Measurements from ENCODE around the gene PTPRM.

PTPRM gene

GRCh38 chr18:7877609-7878008, 310.5 kb downstream of the PTPRM start:
- H3K4me1 ChIP-seq (ENCODE audit: low read length), result no peaks in the 10 kb centered on the region
- H3F3A ChIP-seq (ENCODE audit: insufficient read depth, low read length), result no peaks in the 10 kb centered on the region
- no peaks in the 10 kb centered on the region for H3K27me3 ChIP-seq (replicated peaks; ENCODE audit: insufficient read depth, low read length)
- H3K9me3 ChIP-seq (replicated peaks; ENCODE audit: insufficient read depth, low read length), result no peaks in the 10 kb centered on the region
- H3K79me2 ChIP-seq (ENCODE audit: low read length), result no peaks in the 10 kb centered on the region
- no peak overlapping the region for H3K4me3 ChIP-seq (ENCODE audit: low read length)
- no peak overlapping the region for H3K4me2 ChIP-seq (ENCODE audit: low read depth, low read length)
- H2AFZ ChIP-seq (ENCODE audit: low read length), result no peak overlapping the region
- TF ChIP-seq CTCF (IDR thresholded peaks at IDR 0.05; ENCODE audit: low read length) (no peak), EZH2 (optimal IDR thresholded peaks at IDR 0.05; ENCODE audit: low read depth, low read length) (no peak), EZH2phosphoT487 (IDR thresholded peaks at IDR 0.05; ENCODE audit: low read length) (no peak)
- DNase-seq, result no peak
- H3K9me2 ChIP-seq (replicated peaks; ENCODE audit: insufficient read depth, low read length), result no peaks in the 10 kb centered on the region
- H3K27ac ChIP-seq (ENCODE audit: low read length), result no peak overlapping the region
- no peak overlapping the region for H3K9ac ChIP-seq (ENCODE audit: low read length)
- no peaks in the 10 kb centered on the region for H3K36me3 ChIP-seq (replicated peaks; ENCODE audit: insufficient read depth, low read length)
- no peaks in the 10 kb centered on the region for H4K20me1 ChIP-seq (ENCODE audit: insufficient read depth, low read length)

GRCh38 chr18:7878265-7879211, 311.4 kb downstream of the PTPRM start:
- Histone ChIP-seq H3K4me1 (ENCODE audit: low read length) (no peaks in the 10 kb centered on the region), H3K4me3 (ENCODE audit: low read length) (no peak overlapping the region), H3K9me2 (replicated peaks; ENCODE audit: insufficient read depth, low read length) (no peaks in the 10 kb centered on the region), H3K9me3 (replicated peaks; ENCODE audit: insufficient read depth, low read length) (no peaks in the 10 kb centered on the region), H3K79me2 (ENCODE audit: low read length) (no peaks in the 10 kb centered on the region), H3K27ac (ENCODE audit: low read length) (no peak overlapping the region), H3K9ac (ENCODE audit: low read length) (no peak overlapping the region), H3K4me2 (ENCODE audit: low read depth, low read length) (no peak overlapping the region), H2AFZ (ENCODE audit: low read length) (no peak overlapping the region), H4K20me1 (ENCODE audit: insufficient read depth, low read length) (no peaks in the 10 kb centered on the region), H3K36me3 (replicated peaks; ENCODE audit: insufficient read depth, low read length) (no peaks in the 10 kb centered on the region), H3K27me3 (replicated peaks; ENCODE audit: insufficient read depth, low read length) (no peaks in the 10 kb centered on the region), H3F3A (ENCODE audit: insufficient read depth, low read length) (no peaks in the 10 kb centered on the region)
- TF ChIP-seq CTCF (IDR thresholded peaks at IDR 0.05; ENCODE audit: low read length) (no peak), EZH2phosphoT487 (IDR thresholded peaks at IDR 0.05; ENCODE audit: low read length) (no peak), EZH2 (optimal IDR thresholded peaks at IDR 0.05; ENCODE audit: low read depth, low read length) (no peak)
- DNase-seq, result no peak

GRCh38 chr18:7879717-7880116, 312.6 kb downstream of the PTPRM start:
- Histone ChIP-seq H3K27ac (ENCODE audit: low read length) (no peak overlapping the region), H3F3A (ENCODE audit: insufficient read depth, low read length) (no peaks in the 10 kb centered on the region), H4K20me1 (ENCODE audit: insufficient read depth, low read length) (no peaks in the 10 kb centered on the region), H3K9me3 (replicated peaks; ENCODE audit: insufficient read depth, low read length) (no peaks in the 10 kb centered on the region), H3K4me1 (ENCODE audit: low read length) (no peaks in the 10 kb centered on the region), H3K4me3 (ENCODE audit: low read length) (no peak overlapping the region), H2AFZ (ENCODE audit: low read length) (no peak overlapping the region), H3K4me2 (ENCODE audit: low read depth, low read length) (no peak overlapping the region), H3K27me3 (replicated peaks; ENCODE audit: insufficient read depth, low read length) (no peaks in the 10 kb centered on the region), H3K9me2 (replicated peaks; ENCODE audit: insufficient read depth, low read length) (no peaks in the 10 kb centered on the region), H3K79me2 (ENCODE audit: low read length) (no peaks in the 10 kb centered on the region), H3K9ac (ENCODE audit: low read length) (no peak overlapping the region), H3K36me3 (replicated peaks; ENCODE audit: insufficient read depth, low read length) (no peaks in the 10 kb centered on the region)
- DNase-seq, result no peak
- TF ChIP-seq CTCF (IDR thresholded peaks at IDR 0.05; ENCODE audit: low read length) (no peak), EZH2 (optimal IDR thresholded peaks at IDR 0.05; ENCODE audit: low read depth, low read length) (no peak), EZH2phosphoT487 (IDR thresholded peaks at IDR 0.05; ENCODE audit: low read length) (no peak)
